GM12878 (cell line): ENCODE results near the gene MYOM3. TPM values are rescaled to one million over a fixed set of nuclear protein-coding genes. Genes with fewer than 3 reads are reported as not detected.
"Not testable (repeated sequence)": the region's sequence is repeated elsewhere in the genome, so short reads cannot be mapped to it uniquely, and the experiment has no call there.

ENCODE experiments used
- ATAC-seq: fragments of 200-7000 bp; cut with Tn5 transposase; 3 replicates; pipeline ENCODE4 v1.9.1; 2020; ENCODE audit warnings: mild to moderate bottlenecking, moderate library complexity
- BruUV-seq: library from RNA; stranded (reverse); fragments of 400-500 nt; replicated peaks from 2 replicates; lab custom pipeline; 2021; lab: Mats Ljungman, UMichigan
- CTCF ChIA-PET: fragments of 300-600 bp; sonication (Branson Sonifier 250); formaldehyde crosslinking; extraction: SDS; loops from one replicate; lab custom pipeline; 2021; ENCODE audit warnings: inconsistent platforms; lab: Yijun Ruan, JAX
- POLR2A ChIA-PET: fragments of 350-600 bp; formaldehyde crosslinking; extraction: SDS; loops from one replicate; lab custom pipeline; 2021; ENCODE audit warnings: inconsistent platforms; lab: Charles Lee
- RAD21 ChIA-PET: fragments of 300-600 bp; sonication (Branson Sonifier 250); formaldehyde crosslinking; loops from one replicate; lab custom pipeline; 2023; ENCODE audit warnings: antibody characterized with exemption; ENCODE audit not compliant: unreplicated experiment; lab: Charles Lee
- SMC1A ChIA-PET: fragments of 300-600 bp; sonication (Branson Sonifier 250); formaldehyde crosslinking; loops from one replicate; lab custom pipeline; 2023; ENCODE audit not compliant: unreplicated experiment, uncharacterized antibody; lab: Charles Lee
- DNase-seq: peaks from one replicate; pipeline ENCODE4 v3.0.0-alpha.2; 2011; ENCODE audit warnings: low read depth, low spot score
- FAIRE-seq: peaks from 3 replicates; lab custom pipeline; 2011; peaks lifted over from hg19 to GRCh38; lab: Jason Lieb, UNC
- H2AFZ ChIP-seq: 2 replicates; pipeline ENCODE4 v1.6.0; 2011; ENCODE audit warnings: low read depth, low read length, control low read depth; ENCODE audit not compliant: control insufficient read depth
- H3K27ac ChIP-seq: 2 replicates; pipeline ENCODE4 v1.5.1; 2011; ENCODE audit warnings: control low read depth; ENCODE audit not compliant: control insufficient read depth, insufficient read depth
- H3K27me3 ChIP-seq, 2 experiments: replicated peaks in 1 of 2; 2 replicates each; pipeline versions ENCODE4 v1.6.0 to v1.6.1; 2011; ENCODE audit warnings: low read length in 1 of 2; ENCODE audit not compliant: control insufficient read depth in 2 of 2, insufficient read depth in 2 of 2
- H3K36me3 ChIP-seq, 2 experiments: 2 replicates each; pipeline ENCODE4 v1.5.1; 2011; ENCODE audit warnings: low read length in 1 of 2; ENCODE audit not compliant: control insufficient read depth in 2 of 2, insufficient read depth in 2 of 2
- H3K4me1 ChIP-seq: 2 replicates; pipeline ENCODE4 v1.6.1; 2011; ENCODE audit warnings: mild to moderate bottlenecking, low read length, moderate library complexity, mixed read lengths; ENCODE audit not compliant: control insufficient read depth, insufficient read depth
- H3K4me2 ChIP-seq: 2 replicates; pipeline ENCODE4 v1.6.0; 2011; ENCODE audit warnings: control low read depth; ENCODE audit not compliant: control insufficient read depth, insufficient read depth
- H3K4me3 ChIP-seq: fragments of 200-600 bp; sonication (generic); 2 replicates; pipeline ENCODE4 v1.5.1; 2016
- H3K79me2 ChIP-seq: 2 replicates; pipeline ENCODE4 v1.6.0; 2011; ENCODE audit warnings: low read length; ENCODE audit not compliant: control insufficient read depth, insufficient read depth
- H3K9ac ChIP-seq: 2 replicates; pipeline ENCODE4 v1.8.0; 2011; ENCODE audit warnings: low read length, control low read depth, mixed read lengths; ENCODE audit not compliant: control insufficient read depth, insufficient read depth
- H3K9me3 ChIP-seq: replicated peaks from 3 replicates; pipeline ENCODE4 v1.5.1; 2011; ENCODE audit warnings: mild to moderate bottlenecking, low read length; ENCODE audit not compliant: control insufficient read depth, insufficient read depth
- H4K20me1 ChIP-seq: 2 replicates; pipeline ENCODE4 v1.6.0; 2011; ENCODE audit not compliant: control insufficient read depth, insufficient read depth
- MTA3 ChIP-seq: IDR thresholded peaks from 2 replicates; pipeline ENCODE4 v1.6.1; 2012; ENCODE audit warnings: low read length, inconsistent platforms, borderline replicate concordance
- WRNIP1 ChIP-seq: IDR thresholded peaks from 2 replicates; pipeline ENCODE4 v1.6.1; 2011; ENCODE audit warnings: low read depth, low read length, improper control_type of control experiment, borderline replicate concordance
- YY1 ChIP-seq: IDR thresholded peaks from 2 replicates; pipeline ENCODE4 v1.6.1; 2011; ENCODE audit warnings: low read depth, mild to moderate bottlenecking, low read length
- WGBS: methylation state at CpG from one replicate; pipeline ENCODE4 v1.1.6; 2016; ENCODE audit warnings: low lambda C conversion rate; ENCODE audit not compliant: insufficient replicate concordance, insufficient coverage; ENCODE audit errors: missing lambda C conversion rate; 5-methylcytosine and 5-hydroxymethylcytosine counted together
- in situ Hi-C: fragments of 300-500 bp; cut with MboI; formaldehyde crosslinking; loops from 9 replicates; pipeline ENCODE4 v1.14.3; 2018; ENCODE audit warnings: mixed read lengths
- intact Hi-C: fragments of 100-400 bp; cut with micrococcal nuclease; formaldehyde crosslinking; loops from one replicate; pipeline ENCODE4 v1.14.2; 2022; ENCODE audit not compliant: unreplicated experiment
- polyA plus RNA-seq, 11 experiments: library from polyadenylated mRNA; depleted of rRNA in 4 of 11; unstranded in 6 of 11; stranded (reverse) in 5 of 11; fragments of >200 nt; fragmentation: Nextera tagmentation in 4 of 11; fragmentation: Illumina TruSeq in 1 of 11; extraction: Ambion mirVana in 4 of 11; extraction: Trizol in 1 of 11; gene quantifications; 1 replicate in 1 of 11; 2 replicates in 10 of 11; pipeline versions ENCODE4 v1.2.1 to v1.2.3, GENCODE V29; 2011 to 2016; ENCODE audit warnings: inconsistent platforms in 2 of 11, missing spikeins in 2 of 11, low read depth in 1 of 11
- total RNA-seq, 4 experiments: library from RNA; depleted of rRNA in 3 of 4; stranded (reverse); fragments of >200 nt in 3 of 4; fragmentation: Illumina TruSeq in 1 of 4; extraction: Trizol in 1 of 4; gene quantifications; 2 replicates each; pipeline versions ENCODE4 v1.2.1 to v1.2.3, GENCODE V29; 2013 to 2021

The MYOM3 gene
- total and polyA plus RNA-seq, 10 of the 15 experiments (the other 5 are each of a cell fraction or from before 2014, with no cell fraction given) = 0.06 TPM; not detected in 9

DNA sequence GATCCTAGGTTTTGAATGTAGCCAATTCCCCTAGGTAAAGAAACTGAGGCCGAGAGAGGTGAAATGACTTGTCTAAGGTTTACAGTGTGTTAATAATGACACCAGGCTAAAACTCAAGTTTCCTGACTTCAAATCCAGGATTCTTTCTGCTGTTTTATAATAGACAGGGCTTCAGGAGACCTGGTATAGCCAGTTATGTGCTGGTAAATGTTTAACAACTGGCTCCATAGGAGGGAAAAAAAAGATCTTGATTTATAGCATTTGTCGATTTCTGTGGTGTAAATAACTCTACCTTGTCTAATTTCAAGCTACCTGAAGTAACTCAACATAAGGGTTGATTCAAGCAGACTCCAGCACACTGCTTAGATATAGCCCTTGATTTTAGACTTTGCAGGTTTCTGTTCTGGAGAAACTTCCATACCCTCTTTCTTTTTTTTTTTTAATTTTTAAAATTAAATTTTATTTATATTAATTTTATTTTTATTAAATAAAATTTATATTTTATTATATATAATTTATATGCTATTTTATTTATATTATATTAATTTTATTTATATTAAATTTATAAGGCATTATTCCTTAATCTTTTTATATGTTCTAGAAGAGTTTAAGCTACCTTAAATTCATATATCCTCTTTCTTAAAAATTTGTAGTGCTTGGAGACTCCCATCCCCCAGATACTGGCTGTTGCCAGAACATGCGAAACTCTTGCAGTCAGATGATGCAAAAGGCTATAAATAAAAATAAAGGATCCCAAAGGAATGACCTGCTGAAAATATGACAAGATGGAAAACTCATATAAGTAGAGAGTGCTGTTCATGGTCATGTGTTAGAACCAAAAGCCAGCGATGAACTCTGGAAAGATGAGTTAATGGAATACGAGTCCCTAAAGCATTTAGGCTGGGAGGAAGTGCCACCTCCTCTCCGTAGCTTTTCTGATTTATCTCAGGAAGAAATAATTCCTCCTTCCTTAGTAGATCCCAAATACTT is 96.4 kb downstream of the MYOM3 start:
- Histone ChIP-seq H3K79me2 (no peaks in the 10 kb centered on the region), H2AFZ (no peak overlapping the region), H3K9ac (no peak overlapping the region), H3K4me3 (no peak overlapping the region), H3K36me3 (no peaks in the 10 kb centered on the region), H3K27ac (no peak overlapping the region), H3K9me3 (no peaks in the 10 kb centered on the region), H4K20me1 (no peaks in the 10 kb centered on the region), H3K4me1 (no peaks in the 10 kb centered on the region), H3K27me3 (no peaks in the 10 kb centered on the region), H3K4me2 (no peak overlapping the region)
- in situ Hi-C loops (no loop called here), intact Hi-C loops (no loop called here)
- ChIA-PET SMC1A (interaction anchor here (0.7 to 2.5 kb wide), 3 partner anchors 11 to 13 kb away, joined by 3 to 14 read pairs (median 4); no protein-coding TSS in a partner anchor), POLR2A (interaction anchor here (0.6 kb wide), 1 partner anchor 10 kb away, joined by 5 read pairs; no protein-coding TSS in a partner anchor), RAD21 (no interaction called here), CTCF (interaction anchor here (1.2 to 1.5 kb wide), 2 partner anchors 10 to 13 kb away, joined by 4 read pairs; no protein-coding TSS in a partner anchor)
- no peak for ATAC-seq
- BruUV-seq = no TSS peak
- TF ChIP-seq YY1 (no peak), MTA3 (no peak), WRNIP1 (no peak)
- WGBS = 41% methylated on average over 6 of the region's 6 CpGs
- no peak for FAIRE-seq
- DNase-seq = no peak

- BruUV-seq, H4K20me1 ChIP-seq, H3K9ac ChIP-seq, DNase-seq, H3K9me3 ChIP-seq, H2AFZ ChIP-seq, CTCF ChIA-PET, H3K27me3 ChIP-seq, ATAC-seq, in situ Hi-C loops, H3K4me1 ChIP-seq, FAIRE-seq, H3K79me2 ChIP-seq, intact Hi-C loops, H3K27ac ChIP-seq, SMC1A ChIA-PET, H3K4me2 ChIP-seq, H3K4me3 ChIP-seq, RAD21 ChIA-PET, H3K36me3 ChIP-seq: not testable (repeated sequence)
- WGBS = 74% methylated on average over 8 of the region's 8 CpGs
- POLR2A ChIA-PET = interaction anchor here (1.3 kb wide), 1 partner anchor 8 kb away, joined by 5 read pairs; no protein-coding TSS in a partner anchor
Observed at GRCh38 chr1:24012878-24013277, 99.1 kb downstream of the MYOM3 start.
